PC-9 (cell line): ENCODE data around the gene GET3. TPM values are rescaled to one million over a fixed set of nuclear protein-coding genes. Genes with fewer than 3 reads are reported as not detected.

Experiments used
- BruUV-seq: library from RNA; stranded (reverse); fragments of 400-500 nt; replicated peaks from 2 replicates; lab custom pipeline; 2021; lab: Mats Ljungman, UMichigan
- CTCF ChIA-PET: fragments of 300-600 bp; sonication (Branson Sonifier 250); formaldehyde crosslinking; loops from one replicate; lab custom pipeline; 2022; ENCODE audit warnings: antibody characterized with exemption; lab: Charles Lee
- POLR2A ChIA-PET: fragments of 300-600 bp; sonication (Branson Sonifier 250); formaldehyde crosslinking; loops from one replicate; lab custom pipeline; 2022; ENCODE audit warnings: antibody characterized with exemption; ENCODE audit not compliant: unreplicated experiment; lab: Charles Lee
- DNase-seq, 2 experiments: peaks; one replicate each; pipeline versions ENCODE4 v3.0.0 to v3.0.0-alpha.2; 2015 to 2022; ENCODE audit warnings: mixed read lengths in 1 of 2
- H2AFZ ChIP-seq: fragments of 200-600 bp; sonication (generic); 2 replicates; pipeline ENCODE4 v1.8.1; 2017; ENCODE audit warnings: antibody characterized with exemption
- H3F3A ChIP-seq: fragments of 200-600 bp; sonication (generic); 2 replicates; pipeline ENCODE4 v1.8.1; 2017; ENCODE audit warnings: antibody characterized with exemption, mild to moderate bottlenecking, low read depth; ENCODE audit not compliant: insufficient read depth
- H3K27ac ChIP-seq: fragments of 200-600 bp; sonication (generic); 2 replicates; pipeline ENCODE4 v1.6.1; 2016; ENCODE audit warnings: mixed run types
- H3K27me3 ChIP-seq: fragments of 200-600 bp; sonication (generic); 2 replicates; pipeline ENCODE4 v1.6.1; 2016; ENCODE audit warnings: low read depth, mixed run types; ENCODE audit not compliant: insufficient read depth
- H3K36me3 ChIP-seq: fragments of 200-600 bp; sonication (generic); 2 replicates; pipeline ENCODE4 v1.6.1; 2016; ENCODE audit warnings: low read depth, mixed run types
- H3K4me1 ChIP-seq: fragments of 200-600 bp; sonication (generic); replicated peaks from 2 replicates; pipeline ENCODE4 v1.6.1; 2016; ENCODE audit warnings: mixed run types; ENCODE audit not compliant: insufficient read depth
- H3K4me2 ChIP-seq: fragments of 200-600 bp; sonication (generic); 2 replicates; pipeline ENCODE4 v1.6.1; 2017; ENCODE audit warnings: mixed run types
- H3K4me3 ChIP-seq: fragments of 200-600 bp; sonication (generic); 2 replicates; pipeline ENCODE4 v1.6.1; 2016; ENCODE audit warnings: mixed run types
- H3K79me2 ChIP-seq: fragments of 200-600 bp; sonication (generic); 2 replicates; pipeline ENCODE4 v1.6.1; 2017; ENCODE audit warnings: low read depth, mixed run types
- H3K9me2 ChIP-seq: fragments of 200-600 bp; sonication (generic); 2 replicates; pipeline ENCODE4 v1.8.1; 2017; ENCODE audit warnings: mild to moderate bottlenecking; ENCODE audit not compliant: insufficient read depth
- H3K9me3 ChIP-seq: fragments of 200-600 bp; sonication (generic); 2 replicates; pipeline ENCODE4 v1.8.1; 2016; ENCODE audit warnings: low read depth; ENCODE audit not compliant: insufficient read depth
- H4K20me1 ChIP-seq: fragments of 200-600 bp; sonication (generic); 2 replicates; pipeline ENCODE4 v1.8.1; 2017; ENCODE audit not compliant: insufficient read depth
- EZH2 ChIP-seq: fragments of 200-600 bp; sonication (generic); IDR thresholded peaks from 2 replicates; pipeline ENCODE4 v1.8.0; 2017; ENCODE audit warnings: antibody characterized with exemption, low read depth
- intact Hi-C: fragments of 100-400 bp; cut with micrococcal nuclease; formaldehyde crosslinking; loops from one replicate; pipeline ENCODE4 v1.10.0; 2022; ENCODE audit not compliant: unreplicated experiment
- total RNA-seq: library from RNA; stranded (reverse); gene quantifications from 2 replicates; pipeline ENCODE4 v1.2.3, GENCODE V29; 2021
- TF ChIP-seq, protein P1 (sequence below): fragments of 200-600 bp; sonication (generic); conservative IDR thresholded peaks from 2 replicates; pipeline ENCODE4 v1.6.1; 2017; ENCODE audit warnings: mixed run types, antibody characterized with exemption, mild to moderate bottlenecking, moderate library complexity

Gene GET3
- total RNA-seq, 1 experiment from 2014 or later: 81.9 TPM

DNA sequence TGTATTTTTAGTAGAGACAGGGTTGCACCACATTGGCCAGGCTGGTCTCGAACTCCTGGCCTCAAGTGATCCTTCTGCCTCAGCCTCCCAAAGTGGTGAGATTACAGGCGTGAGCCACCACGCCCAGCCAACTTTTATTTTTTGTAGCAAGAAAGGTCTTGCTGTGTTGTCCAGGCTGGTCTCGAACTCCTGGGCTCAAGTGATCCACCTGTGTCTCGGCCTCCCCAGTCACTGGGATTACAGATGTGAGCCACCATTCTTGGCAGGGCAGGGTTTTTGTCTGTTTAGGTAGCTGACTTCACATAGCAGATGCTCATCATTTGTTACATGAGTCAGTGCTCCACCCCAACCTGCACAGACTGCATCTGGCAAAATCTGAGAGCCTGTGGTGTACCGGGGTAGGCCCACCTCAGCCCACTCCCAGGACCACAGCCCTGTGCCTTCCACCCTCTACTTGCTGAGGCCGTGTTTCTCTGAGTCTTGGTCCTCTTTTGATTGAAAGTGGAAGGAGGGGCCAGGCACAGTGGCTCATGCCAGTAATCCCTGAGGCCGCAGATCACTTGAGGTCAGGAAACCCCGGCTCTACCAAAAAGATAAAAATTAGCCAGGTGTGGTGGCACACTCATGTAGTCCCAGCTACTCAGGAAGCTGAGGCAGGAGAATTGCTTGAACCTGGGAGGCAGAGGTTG lies 9.4 kb upstream of the GET3 start:
- TF ChIP-seq, protein P1, sequence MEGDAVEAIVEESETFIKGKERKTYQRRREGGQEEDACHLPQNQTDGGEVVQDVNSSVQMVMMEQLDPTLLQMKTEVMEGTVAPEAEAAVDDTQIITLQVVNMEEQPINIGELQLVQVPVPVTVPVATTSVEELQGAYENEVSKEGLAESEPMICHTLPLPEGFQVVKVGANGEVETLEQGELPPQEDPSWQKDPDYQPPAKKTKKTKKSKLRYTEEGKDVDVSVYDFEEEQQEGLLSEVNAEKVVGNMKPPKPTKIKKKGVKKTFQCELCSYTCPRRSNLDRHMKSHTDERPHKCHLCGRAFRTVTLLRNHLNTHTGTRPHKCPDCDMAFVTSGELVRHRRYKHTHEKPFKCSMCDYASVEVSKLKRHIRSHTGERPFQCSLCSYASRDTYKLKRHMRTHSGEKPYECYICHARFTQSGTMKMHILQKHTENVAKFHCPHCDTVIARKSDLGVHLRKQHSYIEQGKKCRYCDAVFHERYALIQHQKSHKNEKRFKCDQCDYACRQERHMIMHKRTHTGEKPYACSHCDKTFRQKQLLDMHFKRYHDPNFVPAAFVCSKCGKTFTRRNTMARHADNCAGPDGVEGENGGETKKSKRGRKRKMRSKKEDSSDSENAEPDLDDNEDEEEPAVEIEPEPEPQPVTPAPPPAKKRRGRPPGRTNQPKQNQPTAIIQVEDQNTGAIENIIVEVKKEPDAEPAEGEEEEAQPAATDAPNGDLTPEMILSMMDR: no peak
- no peak for TF ChIP-seq EZH2
- Histone ChIP-seq H3K27ac (no peak overlapping the region), H3K27me3 (no peaks in the 10 kb centered on the region), H3K4me2 (no peak overlapping the region), H3K9me2 (no peaks in the 10 kb centered on the region), H4K20me1 (peaks cover 35% of the 10 kb centered on the region), H2AFZ (no peak overlapping the region), H3K36me3 (0 out of 2 replicates have a peak, but pooled peaks cover 16% of the 10 kb centered on the region), H3K79me2 (peaks cover 44% of the 10 kb centered on the region), H3K4me1 (peaks cover 13% of the 10 kb centered on the region), H3K4me3 (no peak overlapping the region), H3K9me3 (no peaks in the 10 kb centered on the region), H3F3A (peaks cover 85% of the 10 kb centered on the region)
- no peak for DNase-seq
- POLR2A ChIA-PET: interaction anchor here (0.6 kb wide), 1 partner anchor 101 kb away, joined by 3 read pairs; no protein-coding TSS in a partner anchor
- no TSS peak for BruUV-seq
- CTCF ChIA-PET: interaction anchor here (0.7 kb wide), 1 partner anchor 11 kb away, joined by 3 read pairs; no protein-coding TSS in a partner anchor
- intact Hi-C loops: no loop called here

DNA sequence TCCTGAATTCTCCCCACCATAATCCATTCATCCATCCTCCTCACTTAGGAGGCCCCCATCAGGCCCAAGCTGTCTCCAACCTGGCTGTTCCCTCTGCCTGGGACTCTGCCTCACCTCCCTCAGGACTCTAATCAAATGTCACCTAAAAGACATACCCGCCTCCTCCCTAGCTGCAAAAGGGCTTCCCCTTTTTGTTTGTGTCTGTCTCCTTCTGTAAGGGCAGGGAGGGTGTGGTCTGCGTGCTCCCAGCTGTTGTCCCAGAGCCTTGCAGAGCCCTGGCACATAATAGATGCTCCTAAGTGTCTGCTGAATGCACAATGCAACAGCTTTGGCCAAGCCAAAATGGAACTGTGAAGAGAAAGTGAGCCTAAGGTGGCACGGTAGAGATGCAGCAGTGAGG lies 7.2 kb upstream of the GET3 start:
- no TSS peak for BruUV-seq
- POLR2A ChIA-PET: no interaction called here
- Histone ChIP-seq H3K9me3 (no peaks in the 10 kb centered on the region), H4K20me1 (peaks cover 46% of the 10 kb centered on the region), H3K36me3 (0 out of 2 replicates have a peak, but pooled peaks cover 16% of the 10 kb centered on the region), H3K79me2 (peaks cover 46% of the 10 kb centered on the region), H3K9me2 (no peaks in the 10 kb centered on the region), H3K4me3 (no peak overlapping the region), H3F3A (peaks cover 79% of the 10 kb centered on the region), H3K27ac (no peak overlapping the region), H3K4me1 (peaks cover 16% of the 10 kb centered on the region), H3K4me2 (no peak overlapping the region), H3K27me3 (no peaks in the 10 kb centered on the region), H2AFZ (no peak overlapping the region)
- DNase-seq: no peak
- no peak for TF ChIP-seq EZH2
- TF ChIP-seq, protein P1: no peak
- intact Hi-C loops: no loop called here
- CTCF ChIA-PET: no interaction called here

DNA sequence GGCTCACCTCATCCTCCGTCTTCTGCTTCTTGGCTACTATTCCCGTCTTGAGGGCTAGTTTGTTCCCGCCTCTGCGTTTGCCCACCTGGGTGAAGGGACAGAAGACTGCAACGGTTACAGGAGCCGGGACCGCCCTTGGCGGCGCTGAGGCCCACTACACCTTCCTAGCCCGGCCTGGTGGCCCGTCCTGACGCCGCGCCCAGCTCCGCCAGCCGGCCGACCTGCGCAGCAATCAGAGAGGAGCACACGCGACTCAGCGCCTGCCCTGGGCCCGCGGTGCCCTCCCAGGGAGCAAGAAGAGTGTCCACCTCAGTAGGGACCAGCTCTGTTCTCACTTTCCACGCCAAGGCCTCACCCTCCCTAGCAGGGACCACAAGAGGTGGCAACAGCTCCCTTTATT lies 6.0 kb upstream of the GET3 start:
- no peaks in the 10 kb centered on the region for H3K27me3 ChIP-seq
- peaks cover 46% of the 10 kb centered on the region for H3K79me2 ChIP-seq
- no peak overlapping the region for H3K4me3 ChIP-seq
- no TSS peak for BruUV-seq
- no peak overlapping the region for H3K4me2 ChIP-seq
- peaks cover 22% of the 10 kb centered on the region for H3K4me1 ChIP-seq
- CTCF ChIA-PET: interaction anchor here (0.6 kb wide), 1 partner anchor 60 kb away, joined by 3 read pairs; no protein-coding TSS in a partner anchor
- no peaks in the 10 kb centered on the region for H3K9me2 ChIP-seq
- intact Hi-C loops: no loop called here
- no peak overlapping the region for H2AFZ ChIP-seq
- POLR2A ChIA-PET: interaction anchor here (0.5 kb wide), 1 partner anchor 60 kb away, joined by 4 read pairs; the partner anchor contains the start of gene JUNB
- DNase-seq: no peak
- H3K36me3 ChIP-seq: 0 out of 2 replicates have a peak, but pooled peaks cover 16% of the 10 kb centered on the region
- TF ChIP-seq, protein P1: no peak
- TF ChIP-seq EZH2: no peak
- no peak overlapping the region for H3K27ac ChIP-seq
- no peaks in the 10 kb centered on the region for H3K9me3 ChIP-seq
- peaks cover 76% of the 10 kb centered on the region for H3F3A ChIP-seq
- peaks cover 46% of the 10 kb centered on the region for H4K20me1 ChIP-seq
